ENCODE data around the gene CEMIP. TPM values are rescaled to one million over a fixed set of nuclear protein-coding genes. Genes with fewer than 3 reads are reported as not detected.

Gene CEMIP
- total and polyA plus RNA-seq, 2 of the 4 experiments (the other 2 are of a cell fraction), result 63.8 to 78.0 TPM

- Histone ChIP-seq H3K56ac (ENCODE audit: extremely low read depth, insufficient read depth, low read length) (no peak overlapping the region), H2AK5ac (ENCODE audit: low read depth, low read length) (no peak overlapping the region), H3K4ac (ENCODE audit: low read depth, low read length) (no peak overlapping the region), H2BK120ac (ENCODE audit: low read depth, low read length) (no peak overlapping the region), H2AK9ac (replicated peaks; ENCODE audit: low read depth, low read length, poor library complexity) (no peak overlapping the region), H4K5ac (ENCODE audit: low read depth, low read length) (no peak overlapping the region), H4K91ac (ENCODE audit: insufficient read depth, low read depth, low read length) (no peak overlapping the region), H2BK20ac (ENCODE audit: low read depth, low read length) (no peak overlapping the region), H3K4me1 (ENCODE audit: control insufficient read depth, insufficient read depth, low read length) (peaks cover 5% of the 10 kb centered on the region), H3K36me3 (ENCODE audit: control insufficient read depth, insufficient read depth, low read length) (peaks cover 13% of the 10 kb centered on the region), H3K79me1 (ENCODE audit: low read depth in 1 of 2, low read length in 2 of 2) (peaks cover 38 to 64% of the 10 kb centered on the region in 2 experiments), H3K27me3 (ENCODE audit: control insufficient read depth, insufficient read depth, low read length) (no peaks in the 10 kb centered on the region), H3K23ac (ENCODE audit: low read depth, low read length) (no peak overlapping the region), H3K27ac (ENCODE audit: insufficient read depth, low read length) (no peak overlapping the region), H3K4me3 (ENCODE audit: insufficient read depth, low read depth, low read length) (no peak overlapping the region), H3K4me2 (ENCODE audit: low read depth, low read length) (no peak overlapping the region), H3K9me1 (ENCODE audit: insufficient read depth, low read length) (peaks cover 8% of the 10 kb centered on the region), H2BK15ac (ENCODE audit: low read depth, low read length) (no peak overlapping the region), H2BK5ac (ENCODE audit: low read depth, low read length, poor library complexity, severe bottlenecking) (no peak overlapping the region), H3K9me3 (ENCODE audit: control insufficient read depth, insufficient read depth, low read length) (no peaks in the 10 kb centered on the region), H4K20me1 (ENCODE audit: insufficient read depth, low read length) (peaks cover 15% of the 10 kb centered on the region), H4K8ac (ENCODE audit: low read depth in 2 of 2, low read length in 2 of 2) (no peak overlapping the region), H3K14ac (replicated peaks; ENCODE audit: low read depth, low read length) (peak overlapping the region; percentile 29; the same call in 1 of the 2 replicates), H3K18ac (ENCODE audit: low read depth, low read length) (no peak overlapping the region), H3K9ac (ENCODE audit: low read depth, low read length) (no peak overlapping the region), H2AFZ (replicated peaks; ENCODE audit: low read length, poor library complexity) (no peak overlapping the region)
- CTCF ChIA-PET, result interaction anchor here (1.7 to 2.3 kb wide), 2 partner anchors 9 to 286 kb away, joined by 5 to 10 read pairs; no protein-coding TSS in a partner anchor
- ATAC-seq (ENCODE audit: low read depth), result no peak
- dilution Hi-C loops (cut with HindIII; ENCODE audit: low sequenced_read_pairs, unreplicated experiment), result no loop called here
- in situ Hi-C loops (cut with MboI; ENCODE audit: low sequenced_read_pairs), result no loop called here
- no TSS peak for BruUV-seq (replicated peaks)
- TF ChIP-seq CHD1 (IDR thresholded peaks at IDR 0.05; ENCODE audit: low read depth, low read length) (no peak), NFE2L2 (IDR thresholded peaks at IDR 0.05; ENCODE audit: low read depth, low read length) (no peak)
- DNase-seq, result no peak
- intact Hi-C loops (cut with micrococcal nuclease), result no loop called here
- POLR2A ChIA-PET (ENCODE audit: unreplicated experiment), result no interaction called here
- 93% methylated on average over 3 of the region's 8 CpGs; no CpG with 5 or more reads in 1 of the 2 experiments for WGBS, 2 experiments (ENCODE audit: extremely low coverage in 2 of 2, insufficient read length in 1 of 2)
Observed at GRCh38 chr15:80979538-80980200, 200.5 kb downstream of the CEMIP start.

Data from IMR-90 (cell line).